Uterus (tissue), 2 donors: ENCODE data around the gene DTYMK.
A peak's percentile ranks its signal among the peaks of the same experiment; 100 is the strongest.

Source experiments
- POLR2A ChIP-seq, 2 donors: fragments of 450-650 bp; IDR thresholded peaks; one replicate each; pipeline ENCODE4 v1.6.1; 2016; ENCODE audit warnings: antibody characterized with exemption in 2 of 2, mild to moderate bottlenecking in 1 of 2, moderate library complexity in 1 of 2
- TF ChIP-seq, protein P1 (sequence below), 4 experiments: fragments of 200-600 bp in 2 of 4; fragments of 450-650 bp in 2 of 4; sonication (generic) in 2 of 4; IDR thresholded peaks; one replicate each; pipeline ENCODE4 v1.5.1; 2016 to 2019; ENCODE audit warnings: antibody characterized with exemption in 4 of 4, mild to moderate bottlenecking in 2 of 4, moderate library complexity in 1 of 4

DNA sequence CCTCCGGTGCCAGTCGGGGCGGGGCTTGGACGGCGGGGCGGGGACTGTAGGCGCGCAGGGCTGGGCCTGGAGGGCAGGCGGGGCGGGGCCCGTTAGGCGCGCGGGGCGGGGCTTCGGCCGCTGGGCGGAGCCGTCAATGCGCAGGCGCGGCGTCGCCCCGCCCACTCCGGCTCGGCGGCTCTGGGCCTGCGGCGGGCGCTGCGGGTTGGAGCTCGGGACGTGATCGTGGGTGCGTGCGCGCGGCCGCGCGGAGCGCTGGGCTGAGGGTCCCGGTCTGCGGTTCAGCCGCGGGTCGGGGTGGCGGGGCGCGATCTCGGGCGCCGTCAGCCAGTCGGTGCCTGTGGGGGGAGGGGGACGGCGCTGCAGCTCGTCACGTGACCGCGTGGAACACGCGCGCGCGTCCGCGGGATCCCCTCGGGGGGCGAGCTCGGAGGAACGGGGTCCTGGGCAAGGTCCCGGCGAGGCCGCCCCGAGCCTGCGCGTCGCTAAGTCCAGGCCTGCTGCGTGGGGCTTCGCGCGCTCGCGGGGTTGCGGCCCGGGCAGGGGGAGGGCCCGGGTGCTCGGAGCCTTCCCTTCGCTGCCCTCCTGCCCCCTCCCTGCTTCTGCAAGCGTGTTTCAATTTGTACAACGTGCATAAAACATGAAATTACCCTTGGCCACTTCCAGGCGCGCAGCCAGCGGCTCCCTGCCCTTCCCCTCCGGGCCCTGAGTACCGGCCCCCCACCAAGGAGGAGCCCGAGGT lies 48.0 kb upstream of the DTYMK start, which contains the start of gene D2HGDH:
- TF ChIP-seq, protein P1, sequence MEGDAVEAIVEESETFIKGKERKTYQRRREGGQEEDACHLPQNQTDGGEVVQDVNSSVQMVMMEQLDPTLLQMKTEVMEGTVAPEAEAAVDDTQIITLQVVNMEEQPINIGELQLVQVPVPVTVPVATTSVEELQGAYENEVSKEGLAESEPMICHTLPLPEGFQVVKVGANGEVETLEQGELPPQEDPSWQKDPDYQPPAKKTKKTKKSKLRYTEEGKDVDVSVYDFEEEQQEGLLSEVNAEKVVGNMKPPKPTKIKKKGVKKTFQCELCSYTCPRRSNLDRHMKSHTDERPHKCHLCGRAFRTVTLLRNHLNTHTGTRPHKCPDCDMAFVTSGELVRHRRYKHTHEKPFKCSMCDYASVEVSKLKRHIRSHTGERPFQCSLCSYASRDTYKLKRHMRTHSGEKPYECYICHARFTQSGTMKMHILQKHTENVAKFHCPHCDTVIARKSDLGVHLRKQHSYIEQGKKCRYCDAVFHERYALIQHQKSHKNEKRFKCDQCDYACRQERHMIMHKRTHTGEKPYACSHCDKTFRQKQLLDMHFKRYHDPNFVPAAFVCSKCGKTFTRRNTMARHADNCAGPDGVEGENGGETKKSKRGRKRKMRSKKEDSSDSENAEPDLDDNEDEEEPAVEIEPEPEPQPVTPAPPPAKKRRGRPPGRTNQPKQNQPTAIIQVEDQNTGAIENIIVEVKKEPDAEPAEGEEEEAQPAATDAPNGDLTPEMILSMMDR (IDR thresholded peaks at IDR 0.05): peak in 1 of 4 experiments; percentile 16
- TF ChIP-seq POLR2A (IDR thresholded peaks at IDR 0.05): peak; percentile 60 to 94
